Keratinocyte (primary cell): ENCODE results near the gene FRAT2. TPM values are rescaled to one million over a fixed set of nuclear protein-coding genes. Genes with fewer than 3 reads are reported as not detected.

Source experiments
- DNase-seq: peaks from one replicate; pipeline ENCODE4 v3.0.0-alpha.2; 2011; ENCODE audit warnings: low read depth, missing footprints, low spot score
- FAIRE-seq: peaks from 2 replicates; lab custom pipeline; 2011; peaks lifted over from hg19 to GRCh38; lab: Jason Lieb, UNC
- H2AFZ ChIP-seq: 2 replicates; pipeline ENCODE4 v1.6.0; 2012; ENCODE audit warnings: low read length, control low read depth, inconsistent platforms; ENCODE audit not compliant: control insufficient read depth
- H3K27ac ChIP-seq: 2 replicates; pipeline ENCODE4 v1.5.1; 2011; ENCODE audit warnings: low read length; ENCODE audit not compliant: control insufficient read depth, insufficient read depth
- H3K27me3 ChIP-seq: 3 replicates; pipeline ENCODE4 v1.6.0; 2011; ENCODE audit warnings: low read length; ENCODE audit not compliant: control insufficient read depth, insufficient read depth; ENCODE audit errors: extremely low read depth
- H3K36me3 ChIP-seq, 2 experiments: 2 replicates in 1 of 2; 3 replicates in 1 of 2; pipeline ENCODE4 v1.5.1; 2011; ENCODE audit warnings: low read length in 2 of 2, mild to moderate bottlenecking in 1 of 2; ENCODE audit not compliant: control insufficient read depth in 2 of 2, insufficient read depth in 2 of 2; ENCODE audit errors: extremely low read depth in 1 of 2
- H3K4me1 ChIP-seq: 3 replicates; pipeline ENCODE4 v1.5.1; 2011; ENCODE audit warnings: low read length; ENCODE audit not compliant: control insufficient read depth, insufficient read depth; ENCODE audit errors: extremely low read depth
- H3K4me2 ChIP-seq: 3 replicates; pipeline ENCODE4 v1.6.0; 2011; ENCODE audit warnings: low read depth, low read length; ENCODE audit not compliant: control insufficient read depth, insufficient read depth; ENCODE audit errors: extremely low read depth
- H3K4me3 ChIP-seq, 3 experiments: fragments of 200-600 bp in 1 of 3; sonication (generic) in 1 of 3; 2 replicates in 2 of 3; 3 replicates in 1 of 3; pipeline ENCODE4 v1.5.1; 2011 to 2016; ENCODE audit warnings: low read length in 3 of 3, mild to moderate bottlenecking in 3 of 3, control low read depth in 2 of 3, inconsistent platforms in 1 of 3, low read depth in 1 of 3, mixed read lengths in 1 of 3, mixed run types in 1 of 3, moderate library complexity in 1 of 3; ENCODE audit not compliant: control insufficient read depth in 2 of 3, insufficient read depth in 2 of 3; ENCODE audit errors: extremely low read depth in 1 of 3
- H3K79me2 ChIP-seq: 2 replicates; pipeline ENCODE4 v1.6.0; 2012; ENCODE audit warnings: low read length; ENCODE audit not compliant: control insufficient read depth, insufficient read depth
- H3K9ac ChIP-seq: 3 replicates; pipeline ENCODE4 v1.6.0; 2011; ENCODE audit warnings: low read length; ENCODE audit not compliant: control insufficient read depth, insufficient read depth; ENCODE audit errors: extremely low read depth
- H3K9me1 ChIP-seq: 3 replicates; pipeline ENCODE4 v1.6.0; 2011; ENCODE audit warnings: low read length; ENCODE audit not compliant: control insufficient read depth, insufficient read depth; ENCODE audit errors: extremely low read depth
- H3K9me3 ChIP-seq: 2 replicates; pipeline ENCODE4 v1.5.1; 2012; ENCODE audit warnings: low read depth, low read length; ENCODE audit not compliant: control insufficient read depth
- H4K20me1 ChIP-seq: 3 replicates; pipeline ENCODE4 v1.6.0; 2011; ENCODE audit warnings: low read length; ENCODE audit not compliant: control insufficient read depth, insufficient read depth; ENCODE audit errors: extremely low read depth
- EZH2 ChIP-seq: IDR thresholded peaks from one replicate; pipeline ENCODE4 v1.6.1; 2012; ENCODE audit warnings: inconsistent platforms, mild to moderate bottlenecking, low read length, moderate library complexity
- dilution Hi-C: fragments of 300-500 bp; cut with MboI; formaldehyde crosslinking; loops from one replicate; pipeline ENCODE4 v1.7.0; 2020; ENCODE audit warnings: low sequenced_read_pairs; ENCODE audit not compliant: extremely low pct_ligation_motif_present
- polyA plus RNA-seq, 5 experiments: library from polyadenylated mRNA; depleted of rRNA in 3 of 5; stranded (reverse) in 3 of 5; stranded (forward) in 1 of 5; unstranded in 1 of 5; fragments of >200 nt; gene quantifications; 1 replicate in 1 of 5; 2 replicates in 3 of 5; 3 replicates in 1 of 5; pipeline versions ENCODE4 v1.2.1 to v1.2.3, GENCODE V29; 2011 to 2012; ENCODE audit warnings: missing spikeins in 2 of 5, low read depth in 1 of 5, low replicate concordance in 1 of 5
- TF ChIP-seq, protein P1 (sequence below), 3 experiments: IDR thresholded peaks in 1 of 3; conservative IDR thresholded peaks in 1 of 3; optimal IDR thresholded peaks in 1 of 3; 2 replicates in 2 of 3; 3 replicates in 1 of 3; pipeline versions ENCODE3 to v1.5.1; 2011; ENCODE audit warnings: low read length in 3 of 3, mild to moderate bottlenecking in 3 of 3, moderate library complexity in 2 of 3, control low read depth in 1 of 3, inconsistent platforms in 1 of 3; ENCODE audit not compliant: insufficient read depth in 2 of 3; ENCODE audit errors: extremely low read depth in 1 of 3

FRAT2 gene
- polyA plus RNA-seq, 1 donor (not counting 4 experiments of a cell fraction or from before 2014, with no cell fraction given): 5.5 TPM

DNA sequence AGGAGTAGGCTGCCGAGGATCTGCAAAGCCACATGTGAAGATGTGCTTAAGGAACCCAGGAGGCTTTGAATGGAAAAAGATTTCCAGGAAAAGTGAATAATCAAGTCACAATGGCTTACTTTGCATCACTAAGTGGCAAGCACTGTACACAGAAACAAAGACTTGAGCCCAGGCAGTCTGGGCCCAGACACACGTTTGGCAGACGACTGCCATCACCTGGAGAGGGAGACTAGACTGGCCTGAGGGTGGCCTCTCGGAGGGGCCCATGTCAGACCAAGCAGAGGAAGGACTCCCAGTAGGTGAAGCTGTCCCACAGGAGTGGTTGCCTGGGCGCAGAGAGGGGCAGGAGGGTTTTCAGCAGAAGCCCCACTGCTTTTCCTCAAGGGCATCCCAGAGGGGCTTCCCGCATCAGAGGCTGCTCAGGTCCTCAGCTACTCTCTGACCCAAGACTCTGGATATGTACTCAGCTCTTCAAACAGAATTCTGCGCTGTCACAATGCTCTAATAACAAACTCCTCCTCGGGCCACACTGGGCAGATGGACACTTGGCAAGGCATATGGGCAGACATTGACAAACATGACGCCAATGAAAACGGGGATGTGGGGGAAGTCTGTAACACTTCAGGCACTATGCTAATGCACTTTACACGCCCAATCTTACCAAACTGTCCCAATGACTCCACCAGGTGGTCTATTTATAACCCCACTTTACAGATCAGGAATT, 27.9 kb upstream of the FRAT2 start:
- H3K27ac ChIP-seq: no peak overlapping the region
- no peaks in the 10 kb centered on the region for H3K9me3 ChIP-seq
- peaks cover 42 to 43% of the 10 kb centered on the region in 2 experiments for H3K36me3 ChIP-seq
- peaks cover 5% of the 10 kb centered on the region for H3K4me1 ChIP-seq
- no peak overlapping the region for H3K4me3 ChIP-seq
- H4K20me1 ChIP-seq: no peaks in the 10 kb centered on the region
- FAIRE-seq: no peak
- no peak overlapping the region for H2AFZ ChIP-seq
- no peak overlapping the region for H3K9ac ChIP-seq
- DNase-seq: no peak
- peaks cover 2% of the 10 kb centered on the region for H3K9me1 ChIP-seq
- no peak overlapping the region for H3K4me2 ChIP-seq
- H3K79me2 ChIP-seq: no peaks in the 10 kb centered on the region
- H3K27me3 ChIP-seq: no peaks in the 10 kb centered on the region
- dilution Hi-C loops: no loop called here
- TF ChIP-seq, protein P1, sequence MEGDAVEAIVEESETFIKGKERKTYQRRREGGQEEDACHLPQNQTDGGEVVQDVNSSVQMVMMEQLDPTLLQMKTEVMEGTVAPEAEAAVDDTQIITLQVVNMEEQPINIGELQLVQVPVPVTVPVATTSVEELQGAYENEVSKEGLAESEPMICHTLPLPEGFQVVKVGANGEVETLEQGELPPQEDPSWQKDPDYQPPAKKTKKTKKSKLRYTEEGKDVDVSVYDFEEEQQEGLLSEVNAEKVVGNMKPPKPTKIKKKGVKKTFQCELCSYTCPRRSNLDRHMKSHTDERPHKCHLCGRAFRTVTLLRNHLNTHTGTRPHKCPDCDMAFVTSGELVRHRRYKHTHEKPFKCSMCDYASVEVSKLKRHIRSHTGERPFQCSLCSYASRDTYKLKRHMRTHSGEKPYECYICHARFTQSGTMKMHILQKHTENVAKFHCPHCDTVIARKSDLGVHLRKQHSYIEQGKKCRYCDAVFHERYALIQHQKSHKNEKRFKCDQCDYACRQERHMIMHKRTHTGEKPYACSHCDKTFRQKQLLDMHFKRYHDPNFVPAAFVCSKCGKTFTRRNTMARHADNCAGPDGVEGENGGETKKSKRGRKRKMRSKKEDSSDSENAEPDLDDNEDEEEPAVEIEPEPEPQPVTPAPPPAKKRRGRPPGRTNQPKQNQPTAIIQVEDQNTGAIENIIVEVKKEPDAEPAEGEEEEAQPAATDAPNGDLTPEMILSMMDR (optimal IDR thresholded peaks at IDR 0.05 in 1 of 3, IDR thresholded peaks at IDR 0.05 in 1 of 3, conservative IDR thresholded peaks at IDR 0.05 in 1 of 3; ENCODE audit: extremely low read depth in 1 of 3, insufficient read depth in 2 of 3, low read length in 3 of 3): no peak
- no peak for TF ChIP-seq EZH2

DNA sequence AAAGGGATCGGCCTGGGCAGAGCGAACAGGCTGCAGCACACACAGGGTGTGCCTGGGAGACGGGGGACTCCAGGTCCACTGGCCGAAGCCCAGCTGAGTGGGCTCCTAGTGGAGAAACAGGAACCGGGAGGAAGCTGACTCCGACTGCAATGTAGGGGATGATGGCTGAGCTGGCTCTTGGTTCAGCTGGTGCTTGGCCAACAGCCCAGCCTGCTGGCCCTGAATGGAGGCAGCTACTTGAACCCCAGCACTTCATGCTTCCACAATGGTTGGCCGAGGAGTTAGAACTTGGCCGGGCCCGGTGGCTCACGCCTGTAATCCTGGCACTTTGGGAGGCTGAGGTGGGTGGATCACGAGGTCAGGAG, 27.0 kb upstream of the FRAT2 start:
- dilution Hi-C loops: no loop called here
- peaks cover 47 to 48% of the 10 kb centered on the region in 2 experiments for H3K36me3 ChIP-seq
- no peak for DNase-seq

More for the DNA sequence above, 27.0 kb upstream of the FRAT2 start:
- Histone ChIP-seq H4K20me1 (no peaks in the 10 kb centered on the region), H3K4me3 (no peak overlapping the region), H2AFZ (no peak overlapping the region), H3K9ac (no peak overlapping the region), H3K9me3 (no peaks in the 10 kb centered on the region), H3K9me1 (peaks cover 2% of the 10 kb centered on the region), H3K4me1 (peaks cover 5% of the 10 kb centered on the region), H3K79me2 (no peaks in the 10 kb centered on the region), H3K4me2 (no peak overlapping the region), H3K27me3 (no peaks in the 10 kb centered on the region), H3K27ac (no peak overlapping the region)
- TF ChIP-seq, protein P1 (optimal IDR thresholded peaks at IDR 0.05 in 1 of 3, IDR thresholded peaks at IDR 0.05 in 1 of 3, conservative IDR thresholded peaks at IDR 0.05 in 1 of 3; ENCODE audit: extremely low read depth in 1 of 3, insufficient read depth in 2 of 3, low read length in 3 of 3): no peak
- TF ChIP-seq EZH2: no peak
- FAIRE-seq: no peak
